GM10266 (cell line): ENCODE measurements around the gene FAM90A26.
"Not testable (repeated sequence)": the region's sequence is repeated elsewhere in the genome, so short reads cannot be mapped to it uniquely, and the experiment has no call there.

Experiments used
- DNase-seq: peaks from one replicate; pipeline ENCODE4 v3.0.0; 2012; ENCODE audit errors: extremely low spot score
- TF ChIP-seq, protein P1 (sequence below): IDR thresholded peaks from 2 replicates; pipeline ENCODE4 v1.5.1; 2012; ENCODE audit warnings: mild to moderate bottlenecking, low read depth; ENCODE audit not compliant: control insufficient read depth, insufficient read depth; ENCODE audit errors: missing control alignments

FAM90A26 gene, protein sequence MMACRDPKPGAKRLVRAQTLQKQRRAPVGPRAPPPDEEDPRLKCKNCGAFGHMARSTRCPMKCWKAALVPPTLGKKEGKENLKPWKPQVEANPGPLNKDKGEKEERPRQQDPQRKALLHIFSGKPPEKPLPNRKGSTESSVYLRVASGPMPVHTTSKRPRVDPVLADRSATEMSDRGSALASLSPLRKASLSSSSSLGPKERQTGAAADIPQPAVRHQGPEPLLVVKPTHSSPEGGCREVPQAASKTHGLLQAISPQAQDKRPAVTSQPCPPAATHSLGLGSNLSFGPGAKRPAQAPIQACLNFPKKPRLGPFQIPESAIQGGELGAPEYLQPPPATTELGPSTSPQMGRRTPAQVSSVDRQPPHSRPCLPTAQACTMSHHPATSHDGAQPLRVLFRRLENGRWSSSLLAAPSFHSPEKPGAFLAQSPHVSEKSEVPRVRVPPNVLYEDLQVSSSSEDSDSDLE

DNA sequence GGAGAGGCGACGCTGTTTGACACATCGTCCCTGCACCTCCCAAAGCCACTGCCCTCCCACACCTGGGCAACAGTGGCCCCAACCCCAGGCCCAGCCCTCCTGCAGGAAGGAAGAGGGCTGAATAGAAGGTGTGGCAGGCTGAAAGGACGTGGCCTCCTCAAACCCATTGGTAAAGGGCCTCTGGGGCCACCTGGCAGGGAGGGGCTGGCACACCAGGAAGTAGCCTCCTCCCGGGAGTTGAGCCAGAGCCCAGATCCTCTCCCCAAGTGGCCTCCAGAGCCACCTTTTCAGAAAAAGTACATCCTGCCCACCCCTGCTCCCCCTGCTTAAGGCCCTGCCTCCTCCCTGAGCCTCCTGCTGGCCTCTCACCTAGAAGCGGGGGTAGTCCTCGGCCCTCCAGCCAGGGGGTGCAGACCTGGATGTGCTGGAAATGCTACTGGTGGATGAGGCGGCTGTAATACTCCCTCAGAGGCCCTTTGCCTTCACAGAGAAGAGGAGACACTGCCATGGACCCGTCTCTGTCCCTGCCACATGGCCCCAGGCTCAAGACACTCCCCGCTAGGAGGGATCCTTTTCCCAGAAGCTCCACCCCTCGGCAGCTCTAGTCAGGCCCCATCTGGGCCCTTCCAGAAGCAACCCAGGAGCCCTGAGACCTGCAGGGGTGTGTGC is at the start of gene FAM90A26:
FAM90A26 (plus strand) TSS at position 619 of the 669 bp plus-strand sequence. CDS start 2,764 bp downstream, outside the sequence.
- not testable (repeated sequence) for DNase-seq

DNA sequence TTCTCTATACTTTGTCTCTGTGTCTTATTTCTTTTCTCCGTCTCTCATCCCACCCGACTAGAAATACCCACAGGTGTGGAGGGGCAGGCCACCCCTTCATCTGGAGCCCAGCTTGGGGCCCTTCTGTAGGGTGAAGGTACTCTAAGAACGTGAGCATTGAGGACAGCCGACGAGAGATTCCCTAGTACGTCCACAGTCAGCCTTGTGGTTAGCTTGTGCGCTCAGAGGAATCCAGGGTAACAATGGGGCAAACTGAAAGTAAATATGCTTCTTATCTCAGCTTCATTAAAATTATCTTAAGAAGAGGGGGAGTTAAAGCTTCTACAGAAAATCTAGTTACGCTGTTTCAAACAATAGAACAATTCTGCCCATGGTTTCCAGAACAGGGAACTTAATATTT is 47.5 kb upstream of the FAM90A26 start:
- DNase-seq: not testable (repeated sequence)

DNA sequence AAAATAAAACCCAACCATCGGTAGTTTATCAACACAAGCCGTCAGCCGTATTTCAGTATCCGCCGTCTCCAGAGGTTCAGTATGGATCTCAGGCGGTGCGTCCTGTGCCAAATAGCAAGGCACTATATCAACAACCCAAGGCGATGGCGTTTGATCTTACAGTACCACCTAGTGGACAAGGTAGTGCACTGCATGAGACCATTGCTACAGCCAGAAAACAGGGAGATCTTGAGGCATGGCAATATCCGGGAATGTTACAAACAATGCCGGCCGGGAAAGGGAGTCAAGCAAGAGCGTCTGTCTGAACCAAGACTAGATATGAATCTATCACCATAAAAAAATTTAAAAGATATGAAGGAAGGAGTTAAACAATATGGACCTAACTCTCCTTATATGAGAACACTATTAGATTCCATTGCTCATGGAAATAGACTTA is 46.6 kb upstream of the FAM90A26 start:
- not testable (repeated sequence) for DNase-seq
- TF ChIP-seq, protein P1, sequence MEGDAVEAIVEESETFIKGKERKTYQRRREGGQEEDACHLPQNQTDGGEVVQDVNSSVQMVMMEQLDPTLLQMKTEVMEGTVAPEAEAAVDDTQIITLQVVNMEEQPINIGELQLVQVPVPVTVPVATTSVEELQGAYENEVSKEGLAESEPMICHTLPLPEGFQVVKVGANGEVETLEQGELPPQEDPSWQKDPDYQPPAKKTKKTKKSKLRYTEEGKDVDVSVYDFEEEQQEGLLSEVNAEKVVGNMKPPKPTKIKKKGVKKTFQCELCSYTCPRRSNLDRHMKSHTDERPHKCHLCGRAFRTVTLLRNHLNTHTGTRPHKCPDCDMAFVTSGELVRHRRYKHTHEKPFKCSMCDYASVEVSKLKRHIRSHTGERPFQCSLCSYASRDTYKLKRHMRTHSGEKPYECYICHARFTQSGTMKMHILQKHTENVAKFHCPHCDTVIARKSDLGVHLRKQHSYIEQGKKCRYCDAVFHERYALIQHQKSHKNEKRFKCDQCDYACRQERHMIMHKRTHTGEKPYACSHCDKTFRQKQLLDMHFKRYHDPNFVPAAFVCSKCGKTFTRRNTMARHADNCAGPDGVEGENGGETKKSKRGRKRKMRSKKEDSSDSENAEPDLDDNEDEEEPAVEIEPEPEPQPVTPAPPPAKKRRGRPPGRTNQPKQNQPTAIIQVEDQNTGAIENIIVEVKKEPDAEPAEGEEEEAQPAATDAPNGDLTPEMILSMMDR: peak; percentile 49

DNA sequence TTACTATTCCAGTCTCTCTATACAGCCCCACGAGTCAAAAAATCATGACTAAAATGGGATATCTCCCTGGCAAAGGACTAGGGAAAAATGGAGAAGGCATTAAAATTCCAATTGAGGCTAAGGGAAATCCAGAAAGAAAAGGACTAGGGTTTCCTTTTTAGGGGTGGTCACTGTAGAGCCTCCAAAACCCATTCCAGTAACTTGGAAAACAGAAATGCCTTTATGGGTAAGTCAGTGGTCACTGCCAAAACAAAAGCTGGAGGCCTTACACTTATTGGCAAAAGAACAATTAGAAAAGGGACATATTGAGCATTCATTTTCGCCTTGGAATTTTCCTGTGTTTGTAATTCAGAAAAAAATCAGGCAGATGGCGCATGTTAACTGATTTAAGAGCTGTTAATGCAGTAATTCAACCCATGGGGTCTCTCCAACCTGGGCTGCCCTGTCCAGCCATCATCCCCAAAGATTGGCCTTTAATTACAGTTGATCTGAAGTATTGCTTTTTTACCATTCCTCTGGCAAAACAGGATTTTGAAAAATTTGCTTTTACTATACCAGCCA is 44.5 kb upstream of the FAM90A26 start:
- DNase-seq: not testable (repeated sequence)

DNA sequence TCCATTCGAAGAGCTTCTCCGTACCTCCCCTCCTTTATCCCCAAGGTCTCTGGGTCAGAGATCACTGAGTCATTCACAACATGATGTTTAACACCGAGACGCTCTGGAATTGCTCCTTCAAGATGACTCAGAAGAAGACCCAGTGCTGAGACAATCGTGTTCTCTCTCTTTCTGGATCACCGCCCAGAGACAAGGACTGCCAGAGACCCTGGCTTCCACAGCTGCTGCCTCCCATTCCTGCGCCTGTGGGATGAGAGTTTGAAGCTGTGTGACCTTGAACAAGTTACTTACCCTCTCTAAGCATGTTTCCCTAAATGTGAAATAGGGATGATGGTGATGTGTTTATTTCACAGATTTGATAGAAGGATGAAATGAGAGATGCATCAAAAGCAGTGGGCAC is 38.8 kb upstream of the FAM90A26 start:
- DNase-seq: not testable (repeated sequence)

DNA sequence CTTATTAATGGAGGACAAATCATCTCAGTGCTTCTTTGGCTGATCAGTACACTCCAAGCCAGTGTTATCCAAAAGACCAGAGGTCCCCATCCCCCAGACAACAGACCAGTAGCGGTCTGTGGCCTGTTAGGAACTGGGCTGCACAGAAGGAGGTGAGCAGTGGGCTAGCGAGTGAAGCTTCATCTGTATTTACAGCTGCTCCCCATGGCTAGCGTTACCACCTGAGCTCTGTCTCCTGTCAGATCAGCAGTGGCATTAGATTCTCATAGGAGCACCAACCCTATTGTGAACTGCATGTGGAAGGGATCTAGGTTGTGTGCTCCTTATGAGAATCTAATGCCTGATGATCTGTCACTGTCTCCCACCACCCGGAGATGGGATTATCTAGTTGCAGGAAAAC is 37.4 kb upstream of the FAM90A26 start:
- DNase-seq: not testable (repeated sequence)

DNA sequence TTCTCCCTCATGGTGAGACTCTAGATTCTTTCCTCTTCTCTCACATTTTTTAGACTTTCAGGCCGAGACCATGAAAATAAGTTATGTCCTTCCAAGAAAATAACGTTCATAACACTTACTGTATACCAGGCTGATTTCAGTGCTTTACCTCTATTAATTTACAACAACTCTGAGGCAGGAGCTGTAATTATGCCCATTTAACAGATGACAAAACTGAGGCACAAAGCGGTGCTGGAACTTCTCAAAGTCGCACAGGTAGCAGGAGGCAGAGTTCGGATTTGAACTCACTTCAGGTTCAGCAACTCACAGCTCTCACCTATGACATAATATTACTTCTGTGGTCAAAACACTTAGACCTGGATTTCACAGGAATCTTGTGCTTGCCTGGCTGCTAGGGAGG is 36.2 kb upstream of the FAM90A26 start:
- DNase-seq: not testable (repeated sequence)

DNA sequence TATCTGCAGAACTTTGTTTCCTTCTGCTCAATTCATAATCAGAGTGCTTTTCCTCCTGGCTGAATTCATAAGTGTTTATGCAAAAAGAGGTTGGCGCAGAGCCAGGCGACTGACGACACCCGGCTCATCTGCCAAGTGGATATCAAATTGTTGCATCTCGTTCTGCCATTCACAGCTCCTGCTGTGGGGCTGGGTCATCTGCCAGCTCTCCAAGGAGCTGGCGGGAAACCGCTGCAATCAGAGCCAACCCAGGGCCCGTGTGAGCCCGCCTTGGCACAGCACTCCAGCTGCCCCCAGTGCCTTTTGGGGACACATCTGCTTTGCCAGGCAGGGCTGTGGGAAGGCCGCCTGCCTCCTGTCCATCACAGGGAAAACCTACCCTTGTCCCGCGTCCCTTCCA is 35.7 kb upstream of the FAM90A26 start:
- not testable (repeated sequence) for DNase-seq

DNA sequence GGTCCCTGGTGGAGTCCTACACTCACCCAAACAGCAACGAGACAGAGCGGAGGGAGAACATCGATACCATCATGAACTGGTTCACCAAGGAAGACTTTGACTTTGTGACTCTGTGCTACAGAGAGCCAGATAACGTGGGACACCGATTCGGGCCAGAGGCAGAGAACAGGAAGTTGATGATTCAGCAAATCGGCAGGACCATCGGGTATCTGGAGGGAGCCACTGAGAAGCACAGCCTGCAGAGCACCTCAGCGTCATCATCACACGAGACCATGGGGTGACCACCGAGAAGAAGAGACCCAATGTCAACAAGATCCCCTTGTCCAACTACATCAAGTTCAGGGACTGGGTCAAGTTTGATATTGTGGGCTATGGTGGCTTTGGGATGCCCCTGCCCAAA is 29.2 kb upstream of the FAM90A26 start:
- DNase-seq: not testable (repeated sequence)

DNA sequence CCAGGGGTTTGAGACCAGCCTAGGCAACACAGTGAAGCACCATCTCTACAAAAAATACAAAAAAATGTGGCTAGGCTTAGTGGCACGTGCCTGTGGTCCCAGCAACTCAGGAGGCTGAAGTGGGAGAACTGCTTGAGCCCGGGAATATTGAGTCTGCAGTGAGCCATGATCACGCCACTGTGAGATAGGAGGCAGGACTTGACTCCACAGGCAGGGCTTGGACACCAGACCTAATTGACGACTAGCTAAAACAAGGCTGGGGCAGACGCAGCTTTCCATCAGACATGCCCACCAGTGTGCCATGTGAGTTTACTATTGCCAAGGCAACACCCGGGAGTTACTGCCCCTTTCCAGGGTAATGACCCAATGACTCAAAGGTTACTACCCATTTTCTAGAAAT is 27.4 kb upstream of the FAM90A26 start:
- DNase-seq: not testable (repeated sequence)

DNA sequence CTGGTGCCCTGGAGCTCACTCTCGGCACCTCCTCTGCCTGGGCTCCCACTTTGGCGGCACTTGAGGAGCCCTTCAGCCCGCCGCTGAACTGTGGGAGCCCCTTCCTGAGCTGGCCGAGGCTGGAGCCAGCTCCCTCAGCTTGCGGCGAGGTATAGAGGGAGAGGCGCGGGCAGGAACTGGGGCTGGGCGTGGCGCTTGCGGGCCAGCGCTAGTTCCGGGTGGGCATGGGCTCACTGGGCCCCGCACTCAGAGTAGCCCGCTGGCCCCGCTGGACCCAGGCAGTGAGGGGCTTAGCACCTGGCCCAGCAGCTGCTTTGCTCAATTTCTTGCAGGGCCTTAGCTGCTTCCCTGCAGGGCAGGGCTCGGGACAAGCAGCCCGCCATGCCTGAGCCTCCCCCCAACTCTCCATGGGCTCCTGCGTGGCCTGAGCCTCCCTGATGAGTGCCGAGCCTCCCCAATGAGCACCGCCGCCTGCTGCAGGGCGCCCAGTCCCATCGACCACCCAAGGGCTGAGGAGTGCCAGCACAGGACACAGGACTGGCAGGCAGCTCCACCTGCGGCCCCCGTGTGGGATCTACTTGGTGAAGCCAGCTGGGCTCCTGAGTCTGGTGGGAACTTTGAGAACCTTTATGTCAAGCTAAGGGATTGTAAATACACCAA is 26.7 kb upstream of the FAM90A26 start:
- DNase-seq: no peak

DNA sequence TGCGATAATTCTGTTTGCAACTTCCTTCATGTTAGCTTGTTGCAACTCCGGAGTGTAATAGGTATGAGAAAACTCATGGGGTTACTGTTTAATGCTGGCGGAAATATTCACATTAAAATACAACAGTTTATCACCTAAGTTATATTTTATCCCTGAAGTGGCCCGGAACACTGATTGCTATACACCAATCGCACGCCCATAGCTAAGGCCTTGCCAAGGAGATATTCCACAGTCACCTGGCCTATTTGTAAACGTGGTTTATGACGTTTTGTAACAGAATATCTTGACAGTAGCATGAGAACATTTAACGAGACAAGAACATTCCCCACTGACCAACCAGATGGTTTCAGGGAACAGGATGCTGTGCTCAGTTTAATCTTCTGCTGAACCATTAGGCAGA is 23.2 kb upstream of the FAM90A26 start:
- DNase-seq: no peak
- TF ChIP-seq, protein P1: no peak

More for the DNA sequence above, 26.7 kb upstream of the FAM90A26 start:
- TF ChIP-seq, protein P1: no peak

DNA sequence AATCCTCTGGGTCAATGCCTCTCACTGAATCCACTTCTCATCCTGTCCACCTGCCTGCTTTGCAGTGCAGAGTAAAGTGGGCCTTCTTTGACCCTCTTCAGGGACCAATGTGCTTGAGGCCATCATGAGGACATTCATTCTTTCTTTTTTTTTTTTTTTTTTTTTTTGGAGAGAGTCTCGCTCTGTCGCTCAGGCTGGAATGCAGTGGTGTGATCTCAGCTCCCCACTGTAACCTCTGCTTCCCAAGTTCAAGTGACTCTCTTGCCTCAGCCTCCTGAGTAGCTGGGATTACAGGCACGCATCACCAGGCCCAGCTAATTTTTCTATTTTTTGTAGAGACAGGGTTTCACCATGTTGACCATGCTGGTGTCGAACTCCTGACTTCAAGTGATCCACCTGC is 22.8 kb upstream of the FAM90A26 start:
- not testable (repeated sequence) for DNase-seq

DNA sequence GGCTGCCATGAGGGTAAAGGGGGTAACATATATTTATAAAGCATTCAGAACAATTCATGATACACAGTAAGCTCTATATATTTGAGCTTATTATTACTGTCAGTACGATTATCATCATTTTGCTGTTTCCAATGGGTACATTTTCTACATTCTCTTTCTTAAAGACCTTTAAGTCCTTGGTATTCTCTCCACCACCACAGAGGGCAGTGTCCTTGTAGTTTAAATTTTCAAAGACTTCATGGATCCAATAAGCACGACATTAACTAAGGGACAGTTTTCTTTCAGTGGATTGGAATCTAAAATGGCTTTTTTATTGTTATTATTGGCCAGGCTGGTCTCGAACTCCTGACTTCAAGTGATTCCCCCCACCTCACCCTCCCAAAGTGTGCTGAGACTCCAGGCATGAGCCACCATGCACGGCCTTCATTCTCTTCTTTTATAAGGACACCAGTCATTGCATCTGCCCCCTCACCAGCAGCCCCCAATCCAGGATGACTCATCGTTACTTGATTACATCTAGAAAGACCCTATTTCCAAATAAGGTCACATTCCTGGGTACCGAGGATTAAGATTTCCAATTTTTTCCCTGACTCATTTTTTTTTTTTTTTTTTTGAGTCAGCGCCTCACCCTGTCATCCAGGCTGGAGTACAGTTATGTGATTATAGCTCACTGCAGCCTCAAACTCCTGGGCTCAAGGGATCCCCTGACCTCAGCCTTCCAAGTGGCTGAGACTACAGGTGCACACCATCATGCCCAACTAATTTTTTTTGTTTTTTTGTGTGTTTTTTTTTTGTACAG is 21.4 kb upstream of the FAM90A26 start:
- not testable (repeated sequence) for DNase-seq

DNA sequence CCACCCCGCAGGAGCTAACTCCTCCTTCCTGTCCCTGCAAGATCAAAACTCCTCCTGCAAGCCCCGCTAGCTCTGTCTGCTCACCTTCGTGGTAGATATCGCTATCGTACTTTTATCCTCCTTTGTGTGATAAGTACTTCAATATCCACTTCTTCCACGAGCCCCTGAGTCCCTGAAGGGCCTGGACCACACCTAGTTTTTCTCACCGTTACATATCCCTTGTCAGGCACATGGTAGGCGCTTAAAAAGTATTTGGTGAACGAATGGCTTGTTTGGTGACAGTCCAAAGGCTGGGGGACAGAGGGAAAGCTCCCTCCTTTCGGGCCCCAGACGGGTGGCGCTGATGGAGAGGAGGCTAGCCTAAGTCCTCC is 18.4 kb upstream of the FAM90A26 start:
- DNase-seq: not testable (repeated sequence)
